Fibroblast of skin of right biceps (primary cell): ENCODE data around the gene CHSY1.

Source experiments
- DNase-seq: peaks from one replicate; pipeline ENCODE4 v3.0.0-alpha.2; 2013

The CHSY1 gene

DNA sequence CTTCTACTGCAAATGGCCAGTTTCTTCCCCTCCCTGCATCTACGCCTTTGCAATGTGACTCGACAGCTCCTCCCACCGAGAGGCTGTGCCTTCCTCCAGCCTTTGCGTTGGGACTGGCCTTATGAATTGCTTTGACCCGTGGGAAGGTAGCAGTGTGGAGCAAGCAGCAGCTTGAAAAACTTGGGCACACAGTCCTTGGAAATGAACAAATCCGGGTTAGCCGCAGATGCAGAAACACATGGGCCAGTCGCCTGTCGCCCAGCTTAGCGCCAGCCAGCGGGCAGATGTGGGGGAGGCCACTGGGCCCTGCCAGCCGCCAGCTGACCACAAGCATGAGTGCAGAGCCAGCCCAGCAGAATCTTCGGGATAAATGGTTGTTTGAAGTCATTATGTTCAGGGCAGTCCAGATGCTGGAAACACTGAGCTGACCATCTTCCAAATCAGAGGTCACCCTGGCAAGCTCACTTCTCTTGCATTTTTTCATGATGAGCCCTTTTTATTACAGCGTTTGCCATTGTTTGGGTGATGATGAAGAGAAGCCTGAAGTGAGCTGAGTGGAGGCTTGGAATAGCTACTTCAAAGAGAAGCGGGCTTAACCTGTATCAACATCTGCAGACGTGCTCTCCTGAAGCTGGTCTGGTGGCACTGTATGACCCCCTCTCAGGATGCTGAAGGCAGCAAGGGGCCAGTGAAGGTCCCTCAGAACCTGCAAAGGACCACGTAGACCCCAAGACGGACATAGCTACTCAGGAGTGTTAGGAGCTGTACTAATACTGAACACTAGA is 15.7 kb upstream of the CHSY1 start:
- DNase-seq, result peak; percentile 57

DNA sequence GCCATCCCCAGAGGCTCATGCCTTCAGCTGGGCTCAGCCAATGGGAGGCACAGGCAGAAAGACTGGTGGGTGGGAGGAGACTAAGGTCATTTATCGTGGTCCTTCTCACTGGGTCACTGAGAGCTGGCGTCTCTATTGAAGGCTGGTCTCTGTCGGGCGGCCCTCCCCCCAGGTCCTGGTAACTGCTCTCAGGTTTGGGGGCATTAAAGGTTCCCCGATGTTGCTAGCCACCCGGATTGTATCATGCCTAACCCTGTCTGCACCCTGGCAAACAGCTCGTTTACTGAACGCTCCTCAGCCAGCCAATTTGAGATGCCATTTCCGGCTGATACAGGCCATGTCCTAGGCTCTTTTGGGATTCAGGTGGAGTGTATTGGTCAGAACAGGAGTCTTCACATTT is 14.9 kb upstream of the CHSY1 start:
- DNase-seq, result no peak

DNA sequence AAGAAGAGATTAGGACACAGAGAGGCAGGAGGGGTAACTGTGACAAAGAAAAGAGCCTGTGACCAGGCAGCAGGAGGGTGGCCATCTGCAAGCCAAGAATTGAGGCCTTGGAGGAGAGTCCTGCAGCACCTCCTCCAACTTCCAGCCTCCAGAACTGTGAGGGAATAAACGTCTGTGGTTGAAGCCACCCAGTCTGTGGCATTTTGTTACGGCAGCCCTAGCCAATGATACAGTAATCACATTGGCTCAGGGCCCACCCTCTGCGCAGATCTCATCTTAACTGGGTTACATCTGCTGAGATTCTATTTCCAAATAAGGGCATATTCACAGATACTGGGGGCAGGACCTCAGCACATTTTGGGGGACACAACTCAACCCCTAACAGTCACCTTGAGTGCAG is 14.2 kb upstream of the CHSY1 start:
- DNase-seq, result peak; percentile 85

DNA sequence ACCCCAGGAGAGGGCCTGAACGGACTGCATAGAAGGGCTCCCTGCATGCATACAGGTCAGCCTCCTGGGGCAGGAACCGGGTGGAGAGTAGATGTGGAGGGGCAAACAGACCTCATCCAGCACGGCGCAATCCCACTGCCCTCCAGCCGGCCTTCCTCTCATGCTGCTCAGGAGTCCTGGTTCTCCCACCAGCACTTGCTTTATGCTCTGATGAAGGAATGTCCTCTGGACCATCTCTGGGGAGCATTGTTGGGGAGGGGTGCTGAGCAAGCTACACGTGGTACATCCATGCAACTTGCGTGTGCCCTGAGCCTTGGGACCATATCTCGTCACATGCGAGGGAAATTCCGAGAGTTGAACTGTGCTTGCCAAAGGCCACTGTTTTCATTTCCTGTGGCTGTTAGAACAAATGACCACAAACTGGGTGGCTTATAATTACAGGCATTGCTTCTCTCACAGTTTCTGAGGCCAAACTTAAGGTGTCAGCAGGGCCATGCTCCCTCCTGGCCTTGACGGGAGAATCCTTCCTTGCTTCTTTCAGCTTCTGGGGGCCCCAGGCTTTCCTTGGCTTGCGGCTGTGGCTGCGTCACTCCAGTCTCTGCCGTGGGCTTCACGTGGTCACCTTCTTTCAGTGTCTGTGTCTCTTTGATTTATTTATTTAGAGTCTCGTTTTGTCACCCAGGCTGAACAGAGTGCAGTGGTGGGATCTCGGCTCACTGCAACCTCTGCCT is 13.2 kb upstream of the CHSY1 start:
- no peak for DNase-seq

DNA sequence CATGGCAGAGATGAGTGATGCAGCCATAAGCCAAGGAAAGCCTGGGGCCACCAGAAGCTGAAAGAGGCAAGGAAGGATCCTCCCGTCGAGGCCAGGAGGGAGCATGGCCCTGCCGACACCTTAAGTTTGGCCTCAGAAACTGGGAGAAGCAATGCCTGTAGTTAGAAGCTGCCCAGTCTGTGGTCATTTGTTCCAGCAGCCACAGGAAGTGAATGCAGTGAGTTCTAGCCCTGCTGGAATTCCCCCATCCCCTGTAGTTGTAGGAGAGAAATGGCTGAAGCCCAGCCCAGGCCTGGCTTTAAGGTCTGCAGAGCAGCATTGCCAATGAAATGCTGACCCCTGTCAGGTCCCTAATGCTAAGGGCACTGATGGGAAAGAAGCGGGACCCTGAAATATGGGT is 12.2 kb upstream of the CHSY1 start:
- peak; percentile 16 for DNase-seq

DNA sequence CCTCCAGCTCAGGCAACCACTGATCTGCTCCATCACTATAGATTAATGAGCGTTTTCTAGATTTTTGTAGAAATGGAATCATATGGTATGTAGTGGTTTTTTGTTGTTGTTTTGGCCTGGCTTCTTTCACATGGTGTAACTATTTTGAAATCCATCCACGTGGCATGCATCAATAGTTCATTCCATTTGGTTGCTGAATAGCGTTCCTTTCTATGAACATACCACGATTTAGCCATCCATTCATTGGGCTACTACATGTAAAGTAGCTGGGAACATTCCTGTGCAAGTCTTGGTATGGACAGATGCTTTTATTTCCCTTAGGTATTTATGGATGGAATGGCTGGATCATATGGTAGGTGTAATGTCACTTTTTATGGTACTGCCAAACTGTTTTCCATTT is 10.7 kb upstream of the CHSY1 start:
- peak; percentile 22 for DNase-seq

GRCh38 chr15:101258238-101259144 is 6.6 kb upstream of the CHSY1 start:
- peak; percentile 66 for DNase-seq

GRCh38 chr15:101256757-101257156 is 4.9 kb upstream of the CHSY1 start:
- DNase-seq, result no peak

GRCh38 chr15:101255615-101256241 is 3.9 kb upstream of the CHSY1 start:
- DNase-seq, result peak; percentile 66

GRCh38 chr15:101255051-101255395 is 3.2 kb upstream of the CHSY1 start:
- peak; percentile 40 for DNase-seq

DNA sequence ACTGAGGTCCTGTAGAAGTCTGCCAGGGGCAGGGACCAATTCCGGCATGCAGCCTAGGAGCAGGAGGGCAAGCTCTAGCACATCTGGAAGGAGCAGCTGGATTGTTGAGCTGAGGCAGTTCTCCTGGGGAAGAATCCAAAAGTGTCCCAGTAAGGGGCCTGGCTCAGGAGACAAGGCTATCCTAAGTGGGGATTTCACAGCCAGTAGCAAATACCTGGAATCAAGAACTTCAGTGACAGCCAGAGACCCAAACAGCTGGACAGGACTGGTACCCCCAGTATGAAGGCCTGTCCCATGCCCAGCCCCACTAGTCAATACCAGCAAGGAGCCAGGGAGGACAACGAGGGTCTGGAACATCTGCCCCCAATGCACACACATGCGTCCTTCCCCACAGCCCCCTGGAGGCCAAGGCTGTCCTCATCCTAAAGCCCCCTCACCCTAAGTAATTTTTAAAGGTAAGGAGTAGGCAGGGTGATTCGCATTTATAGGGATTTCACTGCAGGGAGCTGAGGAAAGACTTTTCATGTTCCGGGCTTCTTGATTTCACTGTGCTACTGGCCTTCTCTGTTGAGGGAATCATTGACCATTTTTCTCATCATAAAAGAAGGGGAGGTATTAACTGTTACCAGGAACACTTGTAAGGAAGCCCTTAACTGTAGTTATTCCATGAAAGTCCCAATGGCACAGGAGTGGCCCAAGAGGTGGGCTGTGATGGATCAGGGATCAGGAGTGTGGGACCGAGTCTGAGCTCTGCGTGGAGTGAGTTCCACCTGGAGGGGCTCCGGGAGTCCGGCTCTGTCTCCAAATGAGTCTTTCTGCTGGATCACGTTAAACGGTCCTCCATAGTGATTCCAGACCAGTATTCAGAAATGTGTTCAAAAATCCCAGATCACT is 2.6 kb upstream of the CHSY1 start:
- DNase-seq, result no peak

- no peak for DNase-seq
Observed at GRCh38 chr15:101252836-101253235, 988 bp upstream of the CHSY1 start.

DNA sequence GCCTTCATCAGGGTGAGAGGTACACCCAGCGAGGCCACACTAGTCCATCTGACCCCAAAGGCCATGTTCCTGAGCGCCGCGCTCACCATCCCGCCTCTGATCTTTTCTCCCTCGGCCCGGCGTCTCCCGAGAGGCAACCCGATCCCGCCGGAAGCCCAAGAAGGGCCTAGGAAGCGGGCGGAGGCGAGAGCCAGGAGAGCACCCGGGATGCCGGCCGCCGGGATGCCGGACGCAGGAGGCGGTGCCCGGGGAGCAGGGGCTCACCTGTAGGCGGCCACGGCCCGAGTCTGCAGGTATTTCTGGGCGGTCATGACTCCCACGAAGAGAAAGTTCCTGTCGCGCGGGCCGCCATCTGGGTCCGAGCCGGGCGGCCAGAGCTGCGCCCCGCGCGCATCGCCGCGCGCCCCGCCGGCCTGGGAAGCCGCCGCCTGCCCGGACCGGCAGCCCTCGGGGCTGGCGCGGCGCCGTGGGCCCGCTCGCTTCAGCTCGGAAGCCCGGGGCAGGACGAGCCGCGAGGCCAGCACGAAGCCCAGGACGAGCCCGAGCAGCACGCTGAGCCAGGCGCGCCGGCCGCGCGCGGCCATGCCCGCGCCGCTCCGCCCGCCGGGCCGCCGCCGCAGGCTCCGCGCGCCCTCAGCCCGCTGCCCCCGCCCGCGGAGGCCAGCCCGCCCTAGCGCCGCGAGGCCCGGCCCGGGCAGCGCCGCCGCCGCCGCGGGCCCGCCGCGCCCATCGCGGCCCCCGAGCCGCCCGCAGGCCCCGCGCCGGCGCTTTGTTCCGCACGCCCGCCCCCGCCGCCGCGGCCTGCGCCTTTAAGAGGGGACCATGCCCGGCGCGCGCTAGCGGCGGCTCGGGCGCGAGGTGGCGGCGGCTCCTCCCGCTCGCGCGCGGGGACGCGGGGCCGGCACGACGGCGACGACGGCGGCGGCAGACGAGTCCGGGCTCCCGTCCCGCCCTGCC is 697 bp downstream of the CHSY1 start:
- DNase-seq, result peak; percentile 35

DNA sequence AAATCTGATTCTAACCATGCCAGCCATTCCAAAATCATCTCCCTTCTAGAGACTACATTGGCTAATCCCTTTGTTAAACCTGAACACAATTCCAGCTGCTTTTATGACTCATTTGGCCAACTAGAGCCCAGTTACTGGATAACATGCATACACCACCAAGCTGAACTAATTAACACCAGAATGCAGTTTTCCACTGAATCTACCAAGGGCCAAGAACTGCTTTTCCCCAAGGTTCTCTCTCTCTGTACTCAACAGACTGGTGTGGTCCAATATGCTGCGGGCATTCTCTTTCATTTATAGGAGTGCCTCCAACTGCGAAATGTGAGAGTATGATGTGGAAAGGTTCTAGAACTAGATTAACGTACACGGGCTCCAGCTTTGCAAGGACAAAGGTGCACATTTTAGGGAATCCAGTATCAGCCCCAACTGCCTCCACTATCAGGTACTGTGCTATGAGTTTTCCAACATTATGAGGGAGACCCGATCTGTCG is 1.5 kb downstream of the CHSY1 start:
- peak; percentile 86 for DNase-seq

GRCh38 chr15:101248274-101248673 is 3.6 kb downstream of the CHSY1 start:
- DNase-seq, result no peak

DNA sequence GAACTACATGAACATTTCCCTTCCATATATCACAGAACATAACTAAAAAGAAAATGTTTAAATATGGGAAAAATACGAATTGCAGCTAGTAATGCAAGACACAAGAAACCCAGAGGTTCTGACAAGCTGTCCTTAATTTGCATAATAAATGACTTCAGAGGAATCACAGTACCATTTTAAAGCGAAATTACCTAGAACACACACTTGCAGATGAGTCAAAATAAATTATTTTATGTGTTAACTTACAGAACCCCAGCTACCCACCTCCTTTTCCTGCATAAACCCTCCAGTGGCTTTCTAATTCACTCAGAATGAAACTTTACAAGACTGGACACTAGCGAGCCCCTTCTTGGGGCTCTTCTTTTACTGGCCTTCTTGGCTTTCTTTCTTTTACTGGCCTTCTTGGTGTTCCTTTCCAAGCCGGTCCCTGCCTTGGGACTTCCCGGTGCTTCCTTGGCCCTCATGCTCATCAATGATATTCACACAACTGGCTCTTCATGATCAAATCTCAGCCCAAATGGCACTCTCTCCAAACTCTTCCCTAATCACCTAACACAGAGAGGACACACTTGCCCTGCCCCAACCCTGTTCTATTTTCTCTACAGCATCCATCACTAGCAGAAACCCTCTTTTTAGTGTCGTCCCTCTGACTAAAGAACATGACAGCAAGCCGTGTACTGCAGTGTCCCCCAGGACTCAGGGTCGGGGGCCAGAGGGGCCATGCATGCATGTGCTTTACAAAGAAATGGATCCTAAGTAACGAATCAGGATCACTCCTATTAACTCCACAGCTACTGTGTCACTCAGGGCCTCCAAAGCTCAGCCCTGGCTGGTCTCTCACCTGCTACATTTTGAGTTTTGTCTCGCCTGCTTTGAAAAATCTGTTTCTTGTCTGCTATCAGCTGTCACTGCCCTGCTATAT is 4.8 kb downstream of the CHSY1 start:
- DNase-seq, result no peak

GRCh38 chr15:101246391-101246790 is 5.5 kb downstream of the CHSY1 start:
- no peak for DNase-seq

GRCh38 chr15:101244889-101245668 is 6.8 kb downstream of the CHSY1 start:
- no peak for DNase-seq
